Hepatocyte (in vitro differentiated cells): ENCODE measurements around the gene TAB3.

ENCODE experiments used
- EZH2 ChIP-seq: fragments of 200-600 bp; sonication (generic); IDR thresholded peaks from 2 replicates; pipeline ENCODE4 v1.6.1; 2016; ENCODE audit warnings: antibody characterized with exemption, mild to moderate bottlenecking, borderline replicate concordance
- EZH2phosphoT487 ChIP-seq: fragments of 200-600 bp; sonication (generic); IDR thresholded peaks from one replicate; pipeline ENCODE4 v1.6.1; 2018; ENCODE audit warnings: antibody characterized with exemption, mild to moderate bottlenecking, low read depth, moderate library complexity; ENCODE audit not compliant: unreplicated experiment, severe bottlenecking
- TF ChIP-seq, protein P1 (sequence below): fragments of 200-600 bp; sonication (generic); IDR thresholded peaks from 2 replicates; pipeline ENCODE4 v1.5.1; 2016; ENCODE audit warnings: antibody characterized with exemption, mild to moderate bottlenecking; ENCODE audit not compliant: poor library complexity

DNA sequence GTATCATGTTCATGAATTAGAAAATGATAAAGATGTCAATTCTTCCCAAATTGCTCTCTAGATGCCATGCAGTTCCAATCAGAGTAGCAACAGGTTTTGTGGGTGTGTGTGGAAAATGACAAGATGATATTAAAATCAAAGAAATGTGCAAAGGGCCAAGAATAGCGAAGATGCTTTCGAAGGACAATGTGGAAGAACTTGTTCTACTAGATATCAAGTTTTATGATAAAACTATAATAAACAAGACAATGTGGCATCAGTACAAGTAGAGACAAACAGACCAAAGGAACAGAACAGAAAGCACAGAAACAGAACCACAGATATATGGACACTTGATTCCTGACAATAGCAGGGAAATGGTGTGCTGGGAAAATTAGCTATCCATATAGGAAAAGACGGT, 9.0 kb downstream of the TAB3 start:
- TF ChIP-seq, protein P1, sequence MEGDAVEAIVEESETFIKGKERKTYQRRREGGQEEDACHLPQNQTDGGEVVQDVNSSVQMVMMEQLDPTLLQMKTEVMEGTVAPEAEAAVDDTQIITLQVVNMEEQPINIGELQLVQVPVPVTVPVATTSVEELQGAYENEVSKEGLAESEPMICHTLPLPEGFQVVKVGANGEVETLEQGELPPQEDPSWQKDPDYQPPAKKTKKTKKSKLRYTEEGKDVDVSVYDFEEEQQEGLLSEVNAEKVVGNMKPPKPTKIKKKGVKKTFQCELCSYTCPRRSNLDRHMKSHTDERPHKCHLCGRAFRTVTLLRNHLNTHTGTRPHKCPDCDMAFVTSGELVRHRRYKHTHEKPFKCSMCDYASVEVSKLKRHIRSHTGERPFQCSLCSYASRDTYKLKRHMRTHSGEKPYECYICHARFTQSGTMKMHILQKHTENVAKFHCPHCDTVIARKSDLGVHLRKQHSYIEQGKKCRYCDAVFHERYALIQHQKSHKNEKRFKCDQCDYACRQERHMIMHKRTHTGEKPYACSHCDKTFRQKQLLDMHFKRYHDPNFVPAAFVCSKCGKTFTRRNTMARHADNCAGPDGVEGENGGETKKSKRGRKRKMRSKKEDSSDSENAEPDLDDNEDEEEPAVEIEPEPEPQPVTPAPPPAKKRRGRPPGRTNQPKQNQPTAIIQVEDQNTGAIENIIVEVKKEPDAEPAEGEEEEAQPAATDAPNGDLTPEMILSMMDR = no peak
- no peak for TF ChIP-seq EZH2
- no peak for TF ChIP-seq EZH2phosphoT487
